HG03025 (cell line): ENCODE data around the gene TAGLN.

Experiments used
- ATAC-seq: cut with Tn5 transposase; IDR thresholded peaks from one replicate; pipeline ENCODE4 v1.9.1; 2021; ENCODE audit warnings: mild to moderate bottlenecking, moderate library complexity; ENCODE audit not compliant: unreplicated experiment, low FRiP score

The TAGLN gene

GRCh38 chr11:117229411-117229810 lies 30.2 kb downstream of the TAGLN start:
- no peak for ATAC-seq

- no peak for ATAC-seq
These were observed 30.7 kb downstream of the TAGLN start for GRCh38 chr11:117229931-117230285.

- no peak for ATAC-seq
These were observed 31.3 kb downstream of the TAGLN start for GRCh38 chr11:117230286-117230961.

- no peak for ATAC-seq
These were observed 32.0 kb downstream of the TAGLN start for GRCh38 chr11:117230999-117231841.

- ATAC-seq: no peak
These were observed 32.6 kb downstream of the TAGLN start, which contains the start of gene PCSK7 for GRCh38 chr11:117231842-117232091. PCSK7 (minus strand) TSS chr11:117232073; CDS start chr11:117229844, 2,229 bp downstream.

GRCh38 chr11:117232092-117232878 lies 33.1 kb downstream of the TAGLN start, which contains the start of gene RNF214:
RNF214 (plus strand) TSS chr11:117232671; CDS start chr11:117234273, 1,602 bp downstream.
- peak; percentile 70 for ATAC-seq

- ATAC-seq: no peak
These were observed 33.8 kb downstream of the TAGLN start for GRCh38 chr11:117232911-117233409.

GRCh38 chr11:117238221-117238620 lies 39.1 kb downstream of the TAGLN start:
- ATAC-seq: no peak

GRCh38 chr11:117239295-117239694 lies 40.1 kb downstream of the TAGLN start:
- no peak for ATAC-seq

- ATAC-seq: no peak
These were observed 49.2 kb downstream of the TAGLN start for GRCh38 chr11:117248341-117248740.

- no peak for ATAC-seq
These were observed 50.4 kb downstream of the TAGLN start for GRCh38 chr11:117249571-117249970.

- no peak for ATAC-seq
These were observed 52.3 kb downstream of the TAGLN start for GRCh38 chr11:117251506-117251905.

GRCh38 chr11:117255966-117256365 lies 56.8 kb downstream of the TAGLN start:
- no peak for ATAC-seq

- no peak for ATAC-seq
These were observed 57.4 kb downstream of the TAGLN start for GRCh38 chr11:117256573-117256972.
